Adrenal gland (tissue), 12 donors: ENCODE results near the gene SYNPO2. TPM values are rescaled to one million over a fixed set of nuclear protein-coding genes. Genes with fewer than 3 reads are reported as not detected.
A peak's percentile ranks its signal among the peaks of the same experiment; 100 is the strongest.

Source experiments
- DNase-seq, 7 donors: peaks; one replicate each; pipeline ENCODE4 v3.0.0-alpha.2; 2019 to 2020
- H3K27ac ChIP-seq, 5 donors: fragments of 200-600 bp; sonication (generic) in 4 of 5; 1 replicate in 3 of 5; 2 replicates in 2 of 5; pipeline versions ENCODE4 v1.5.1 to v1.8.0; 2016 to 2020; ENCODE audit warnings: mild to moderate bottlenecking in 1 of 5
- H3K27me3 ChIP-seq: fragments of 200-600 bp; 2 replicates; pipeline ENCODE4 v1.8.0; 2021
- H3K36me3 ChIP-seq, 2 donors: fragments of 200-600 bp; replicated peaks in 1 of 2; 1 replicate in 1 of 2; 2 replicates in 1 of 2; pipeline versions ENCODE4 v1.5.1 to v1.8.0; 2018 to 2022
- H3K4me1 ChIP-seq, 2 donors: fragments of 200-600 bp; replicated peaks in 1 of 2; 1 replicate in 1 of 2; 2 replicates in 1 of 2; pipeline versions ENCODE4 v1.5.1 to v1.8.0; 2018 to 2021
- H3K4me3 ChIP-seq, 4 donors: fragments of 200-600 bp; sonication (generic) in 3 of 4; one replicate each; pipeline ENCODE4 v1.5.1; 2016 to 2018
- H3K9me3 ChIP-seq, 3 donors: fragments of 200-600 bp; sonication (generic) in 1 of 3; replicated peaks in 1 of 3; 1 replicate in 2 of 3; 2 replicates in 1 of 3; pipeline versions ENCODE4 v1.5.1 to v1.8.0; 2016 to 2021
- POLR2A ChIP-seq, 2 donors: fragments of 450-650 bp; IDR thresholded peaks; one replicate each; pipeline ENCODE4 v1.6.1; 2017; ENCODE audit warnings: antibody characterized with exemption in 2 of 2, mild to moderate bottlenecking in 2 of 2, moderate library complexity in 1 of 2
- WGBS, 4 donors: extraction: QIAGEN DNeasy Blood & Tissue Kit in 2 of 4; methylation state at CpG; one replicate each; pipeline versions ENCODE4 v1.1.5 to v1.1.7; 2013 to 2017; 5-methylcytosine and 5-hydroxymethylcytosine counted together
- intact Hi-C, 2 donors: fragments of 100-400 bp; cut with DNase I; formaldehyde crosslinking; loops; one replicate each; pipeline versions ENCODE4 v1.14.1 to v1.15.0; 2022 to 2023
- polyA plus RNA-seq, 3 donors: library from polyadenylated mRNA; stranded (reverse); fragments of 200-250 nt in 2 of 3; fragments of 350-450 nt in 1 of 3; fragmentation: Illumina TruSeq in 1 of 3; extraction: RNeasy Lipid Tissue Mini Kit (QIAGEN cat#74804) in 1 of 3; gene quantifications; one replicate each; pipeline ENCODE4 v1.2.3, GENCODE V29; 2013 to 2014
- total RNA-seq, 9 donors: library from RNA; depleted of rRNA in 4 of 9; stranded (reverse); fragments of >200 nt in 4 of 9; fragments of 120-200 nt in 1 of 9; fragmentation: NEBNext Ultra II Directional in 1 of 9; extraction: Animal tissue kit (Norgen Biotek cat#: 25700) in 1 of 9; gene quantifications; one replicate each; pipeline versions ENCODE4 v1.1.0 to v1.2.4, GENCODE V29; 2013 to 2023
- TF ChIP-seq, protein P1 (sequence below), 6 experiments: fragments of 450-650 bp in 4 of 6; fragments of 200-600 bp in 2 of 6; sonication (generic) in 1 of 6; IDR thresholded peaks; 1 replicate in 5 of 6; 2 replicates in 1 of 6; pipeline versions ENCODE4 v1.5.1 to v1.8.0; 2016 to 2021; ENCODE audit warnings: antibody characterized with exemption in 6 of 6, mild to moderate bottlenecking in 2 of 6, moderate library complexity in 1 of 6
- donor health status: healthy with polysubstance abuse.
- donor health status: Bipolar disorder and iron deficiency.
- donor health status: DM: yes; HTN: yes; CAD: no.
- donor health status: DM: no; HTN: no; CAD: no.
- donor health status: DM: no; HTN: no; CAD: no.
- donor health status: DM: yes; HTN: yes; CAD: no.

SYNPO2 gene
- total and polyA plus RNA-seq, 12 donors: 4.5 to 49.0 (median 18.4) TPM

DNA sequence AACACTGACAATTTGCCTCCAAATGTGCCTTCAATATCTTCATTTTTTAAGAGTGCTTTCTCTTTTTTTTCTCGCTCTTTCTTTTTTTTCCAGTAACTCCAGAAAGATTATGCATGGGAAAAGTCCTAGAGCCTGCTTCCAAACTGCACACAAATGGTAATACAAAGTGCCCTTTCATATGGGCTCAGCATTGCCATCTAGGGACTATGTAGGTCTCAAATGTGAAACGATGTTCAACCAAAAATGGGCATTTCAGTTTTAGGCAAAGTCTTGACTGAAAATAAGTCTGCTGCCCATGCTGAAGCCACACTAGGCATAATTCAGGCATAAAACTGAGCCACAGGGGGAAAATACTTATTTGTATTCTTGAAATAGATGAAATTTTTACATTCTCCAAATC is 65.6 kb downstream of the SYNPO2 start:
- Histone ChIP-seq H3K27ac (no peak overlapping the region), H3K36me3 (no peaks in the 10 kb centered on the region), H3K4me3 (no peak overlapping the region), H3K4me1 (no peaks in the 10 kb centered on the region), H3K27me3 (no peaks in the 10 kb centered on the region), H3K9me3 (no peaks in the 10 kb centered on the region)
- intact Hi-C loops: no loop called here
- TF ChIP-seq, protein P1, sequence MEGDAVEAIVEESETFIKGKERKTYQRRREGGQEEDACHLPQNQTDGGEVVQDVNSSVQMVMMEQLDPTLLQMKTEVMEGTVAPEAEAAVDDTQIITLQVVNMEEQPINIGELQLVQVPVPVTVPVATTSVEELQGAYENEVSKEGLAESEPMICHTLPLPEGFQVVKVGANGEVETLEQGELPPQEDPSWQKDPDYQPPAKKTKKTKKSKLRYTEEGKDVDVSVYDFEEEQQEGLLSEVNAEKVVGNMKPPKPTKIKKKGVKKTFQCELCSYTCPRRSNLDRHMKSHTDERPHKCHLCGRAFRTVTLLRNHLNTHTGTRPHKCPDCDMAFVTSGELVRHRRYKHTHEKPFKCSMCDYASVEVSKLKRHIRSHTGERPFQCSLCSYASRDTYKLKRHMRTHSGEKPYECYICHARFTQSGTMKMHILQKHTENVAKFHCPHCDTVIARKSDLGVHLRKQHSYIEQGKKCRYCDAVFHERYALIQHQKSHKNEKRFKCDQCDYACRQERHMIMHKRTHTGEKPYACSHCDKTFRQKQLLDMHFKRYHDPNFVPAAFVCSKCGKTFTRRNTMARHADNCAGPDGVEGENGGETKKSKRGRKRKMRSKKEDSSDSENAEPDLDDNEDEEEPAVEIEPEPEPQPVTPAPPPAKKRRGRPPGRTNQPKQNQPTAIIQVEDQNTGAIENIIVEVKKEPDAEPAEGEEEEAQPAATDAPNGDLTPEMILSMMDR (IDR thresholded peaks at IDR 0.05): no peak
- DNase-seq: no peak
- 44 to 53% (median 46%) methylated on average over 2 of the region's 2 CpGs for WGBS, 4 donors

DNA sequence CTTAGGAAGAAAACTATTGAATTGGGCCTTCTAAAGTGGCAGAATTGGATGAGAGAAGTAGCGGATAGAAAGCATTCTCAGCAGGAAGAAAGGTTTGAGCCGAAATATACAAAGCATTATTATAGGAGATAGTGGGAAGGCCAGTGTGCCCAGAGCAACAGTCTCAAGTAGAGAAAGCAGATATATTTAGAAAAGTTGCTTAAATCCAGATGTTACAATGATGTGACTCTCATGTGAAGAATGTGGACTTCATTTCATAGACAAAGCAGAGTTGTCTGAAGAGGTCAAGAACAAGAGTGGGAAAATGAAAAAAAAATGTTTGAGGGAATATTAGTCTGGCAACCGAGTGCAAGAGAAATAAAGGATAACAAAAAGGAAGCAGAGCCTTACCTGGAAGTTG is 66.9 kb downstream of the SYNPO2 start:
- intact Hi-C loops: no loop called here
- Histone ChIP-seq H3K4me3 (no peak overlapping the region), H3K27ac (peak overlapping the region in 1 of 5 donors; percentile 6), H3K9me3 (no peaks in the 10 kb centered on the region), H3K27me3 (no peaks in the 10 kb centered on the region), H3K4me1 (no peaks in the 10 kb centered on the region), H3K36me3 (no peaks in the 10 kb centered on the region)
- WGBS, 4 donors: 76 to 81% (median 77%) methylated on average over 3 of the region's 3 CpGs
- DNase-seq: no peak
- no peak for TF ChIP-seq POLR2A (IDR thresholded peaks at IDR 0.05)
- TF ChIP-seq, protein P1 (IDR thresholded peaks at IDR 0.05): no peak

DNA sequence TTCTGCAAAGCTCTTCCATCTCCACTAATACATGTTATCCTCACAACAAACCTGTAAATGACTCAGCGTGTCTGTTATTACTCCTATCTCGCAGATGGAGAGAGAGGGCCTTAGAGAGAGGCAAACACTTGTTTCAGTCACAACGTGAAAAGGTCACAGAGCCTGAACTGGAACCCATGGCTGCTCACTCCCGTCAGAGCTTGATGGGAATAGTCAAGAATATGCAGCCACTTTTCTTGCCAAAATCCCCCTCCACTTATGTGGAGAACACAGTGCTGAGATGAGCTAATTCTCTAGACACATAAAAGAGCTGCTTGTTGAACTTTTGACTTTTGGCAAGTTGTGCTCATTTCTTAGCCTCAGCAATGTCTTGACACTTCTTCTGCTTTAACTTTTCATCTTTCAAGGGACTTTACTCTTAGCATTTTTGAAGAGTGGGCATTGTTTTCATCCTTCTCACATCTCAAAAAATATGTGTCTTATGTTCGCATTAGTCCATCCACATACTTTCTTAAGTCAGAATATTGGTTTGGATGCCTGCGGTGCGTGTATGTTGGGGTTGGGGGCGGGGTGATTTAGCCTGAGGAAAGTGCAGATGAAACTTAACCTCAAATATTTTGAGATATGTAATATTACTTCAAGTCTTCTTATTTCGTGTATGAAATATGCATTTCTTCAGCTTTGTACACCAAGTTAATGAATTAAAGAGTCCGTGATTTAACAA is 69.2 kb downstream of the SYNPO2 start:
- no peaks in the 10 kb centered on the region for H3K4me1 ChIP-seq
- no peak overlapping the region for H3K4me3 ChIP-seq
- TF ChIP-seq POLR2A (IDR thresholded peaks at IDR 0.05): no peak
- TF ChIP-seq, protein P1 (IDR thresholded peaks at IDR 0.05): no peak
- intact Hi-C loops: no loop called here
- WGBS, 4 donors: 60 to 77% (median 66%) methylated on average over 10 of the region's 10 CpGs
- H3K27me3 ChIP-seq: no peaks in the 10 kb centered on the region
- no peaks in the 10 kb centered on the region for H3K36me3 ChIP-seq
- H3K9me3 ChIP-seq: no peaks in the 10 kb centered on the region
- no peak overlapping the region for H3K27ac ChIP-seq
- no peak for DNase-seq

DNA sequence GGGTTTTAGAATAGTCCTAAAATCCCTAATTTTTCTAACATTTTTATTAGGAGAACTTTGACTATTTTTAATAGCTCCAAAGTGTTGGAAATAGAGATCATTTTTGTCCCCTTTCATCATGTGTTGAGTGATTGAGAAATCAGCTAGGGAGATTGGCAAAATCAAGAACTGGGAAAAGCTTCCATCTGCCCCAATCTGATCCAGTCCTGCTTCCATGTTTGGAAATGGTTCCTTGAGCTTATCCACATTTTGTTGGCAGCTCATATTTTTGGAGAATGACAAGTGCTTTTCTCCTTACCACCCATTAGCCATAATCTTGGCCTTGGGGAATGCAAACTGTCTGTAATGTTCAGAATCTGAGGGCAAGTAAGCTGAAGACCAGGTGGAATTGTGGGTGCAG is 73.9 kb downstream of the SYNPO2 start:
- no peak overlapping the region for H3K4me3 ChIP-seq
- H3K9me3 ChIP-seq: no peaks in the 10 kb centered on the region
- H3K27ac ChIP-seq: no peak overlapping the region
- intact Hi-C loops: loop anchor here in 1 of 2 donors (10.0 kb wide), 1 partner anchor 198 kb away; no protein-coding TSS in a partner anchor
- H3K36me3 ChIP-seq: no peaks in the 10 kb centered on the region
- H3K4me1 ChIP-seq: peaks cover 0 to 4% of the 10 kb centered on the region in 2 donors
- no peaks in the 10 kb centered on the region for H3K27me3 ChIP-seq
- no peak for TF ChIP-seq POLR2A (IDR thresholded peaks at IDR 0.05)
- TF ChIP-seq, protein P1 (IDR thresholded peaks at IDR 0.05): no peak
- no peak for DNase-seq
